GDM1 (cell line): ENCODE measurements around the gene GCFC2.
"Not testable (repeated sequence)": the region's sequence is repeated elsewhere in the genome, so short reads cannot be mapped to it uniquely, and the experiment has no call there.

Experiments used
- DNase-seq: peaks from one replicate; lab custom pipeline; 2025; lab: John Stamatoyannopoulos, UW

The GCFC2 gene

DNA sequence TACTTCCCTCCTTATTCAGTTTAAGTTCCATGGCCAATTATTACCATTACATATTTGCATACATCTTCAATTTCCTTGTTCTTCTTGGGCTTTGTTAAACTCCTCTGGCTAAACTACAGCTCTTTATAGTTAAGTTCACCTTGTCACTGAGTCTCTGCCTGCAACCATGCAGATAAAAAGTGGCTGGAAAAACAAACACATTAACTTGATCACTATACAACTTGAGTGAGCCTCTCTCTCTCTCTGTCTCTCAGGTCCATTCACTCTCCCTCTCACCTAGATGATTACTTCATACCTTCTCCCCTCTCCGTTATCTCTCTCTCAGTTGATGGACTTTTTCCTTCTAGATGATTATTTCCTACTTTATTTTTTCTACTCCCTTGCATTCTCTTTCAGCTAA, 30.3 kb downstream of the GCFC2 start:
- no peak for DNase-seq

DNA sequence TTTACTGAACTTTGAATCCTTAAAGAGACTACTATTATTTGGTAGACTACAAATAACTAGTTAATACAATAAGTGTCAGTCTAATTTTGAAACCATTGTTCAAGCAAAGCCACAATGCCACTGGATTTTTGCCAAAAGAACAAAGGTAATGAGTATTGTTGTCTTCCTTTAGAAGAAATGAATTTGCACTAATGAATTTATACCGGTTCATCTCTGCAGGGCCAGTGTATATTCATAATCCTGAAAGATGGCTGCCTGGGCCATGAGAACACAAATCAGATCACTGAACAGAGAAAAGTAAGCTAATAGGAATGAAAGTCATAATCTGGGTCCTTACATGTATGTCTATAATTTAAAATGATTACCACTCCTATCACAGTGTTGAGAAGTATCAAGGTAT, 31.2 kb downstream of the GCFC2 start:
- no peak for DNase-seq

DNA sequence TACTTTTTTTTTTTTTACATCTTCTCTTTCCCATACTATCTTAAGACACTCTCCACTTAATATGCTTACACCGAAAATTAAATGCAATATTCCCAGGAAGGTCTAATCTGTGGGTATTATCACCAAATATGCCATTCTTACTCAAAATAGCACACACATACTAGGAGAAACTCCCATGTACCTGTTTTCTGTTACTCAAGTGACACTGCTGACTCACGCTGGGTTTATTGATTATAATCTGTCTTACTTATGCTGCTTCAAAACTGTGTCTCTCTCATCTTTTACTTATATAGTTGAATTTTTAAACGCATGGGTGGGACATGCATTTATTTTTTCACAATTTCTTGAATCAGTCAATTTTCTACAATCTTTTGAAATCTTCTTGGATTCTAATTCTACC, 34.3 kb downstream of the GCFC2 start:
- no peak for DNase-seq

DNA sequence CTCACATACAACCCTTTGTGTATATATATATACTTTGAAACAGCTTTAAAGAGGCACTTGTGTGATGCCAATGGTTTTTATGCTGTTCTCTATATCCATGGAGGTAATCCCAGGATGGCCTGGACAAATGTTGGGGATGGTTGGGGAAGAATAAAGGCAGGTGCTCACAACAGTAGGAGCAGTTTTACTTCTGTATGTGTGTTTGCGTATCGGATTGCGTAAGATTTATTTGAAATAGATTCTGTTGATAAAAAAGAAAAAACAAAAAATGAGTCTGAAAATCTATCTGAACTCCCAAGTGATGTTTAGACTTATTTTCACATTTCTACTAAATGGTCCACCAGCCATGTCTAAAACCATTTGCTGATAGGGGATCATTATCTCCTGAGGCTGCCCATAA, 34.8 kb downstream of the GCFC2 start:
- no peak for DNase-seq

DNA sequence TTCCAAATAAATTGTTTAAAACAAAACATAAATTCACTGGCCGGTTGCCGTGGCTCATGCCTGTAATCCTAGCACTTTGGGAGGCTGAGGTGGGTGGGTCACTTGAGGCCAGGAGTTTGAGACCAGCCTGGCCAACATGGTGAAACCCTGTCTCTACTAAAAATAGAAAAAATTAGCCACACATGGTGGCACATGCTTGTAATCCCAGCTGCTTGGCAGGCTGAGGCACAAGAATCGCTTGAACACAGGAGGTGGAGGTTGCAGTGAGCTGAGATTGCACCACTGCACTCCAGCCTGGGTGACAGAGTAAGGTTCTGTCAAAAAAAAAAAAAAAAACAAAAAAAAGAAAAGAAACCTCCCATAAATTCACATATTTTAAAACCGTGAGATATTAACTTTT, 35.3 kb downstream of the GCFC2 start:
- not testable (repeated sequence) for DNase-seq

DNA sequence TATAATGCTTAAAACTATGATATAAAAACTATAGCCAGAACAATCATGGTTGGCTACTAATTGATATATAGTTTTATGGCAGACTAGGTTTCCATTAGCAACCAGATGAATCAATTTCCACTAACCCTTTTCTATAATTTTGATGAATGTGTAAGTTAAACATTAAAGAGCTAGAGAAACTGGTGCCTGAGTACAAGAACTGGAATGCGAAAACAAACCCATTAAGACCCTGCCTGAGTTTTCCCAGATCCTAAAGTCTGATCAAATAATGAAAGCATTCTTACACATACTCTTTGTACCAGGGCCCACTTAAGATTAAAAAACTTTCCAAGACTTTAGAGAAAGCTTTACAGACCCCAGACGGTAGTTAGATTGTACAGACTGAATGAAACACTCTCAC, 42.8 kb downstream of the GCFC2 start:
- DNase-seq: no peak

DNA sequence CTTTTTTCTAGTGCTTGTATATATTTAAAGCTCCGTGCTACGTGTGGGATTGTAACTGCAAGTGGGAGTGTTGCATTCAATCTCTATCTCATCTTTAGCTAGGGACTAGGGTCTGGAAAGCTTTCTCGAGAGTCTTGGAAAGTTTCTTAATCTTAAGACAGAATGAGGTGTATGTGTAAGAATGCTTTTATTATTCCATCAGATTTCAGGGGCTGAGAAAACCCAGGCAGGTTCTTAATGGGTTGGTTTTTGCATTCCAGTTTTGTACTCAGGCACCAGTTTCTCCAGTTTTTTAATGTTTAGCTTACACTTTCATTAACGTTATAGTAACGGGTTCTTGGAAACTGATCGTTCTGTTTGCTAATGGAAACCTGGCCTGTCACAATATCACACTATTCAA, 43.8 kb downstream of the GCFC2 start:
- no peak for DNase-seq

DNA sequence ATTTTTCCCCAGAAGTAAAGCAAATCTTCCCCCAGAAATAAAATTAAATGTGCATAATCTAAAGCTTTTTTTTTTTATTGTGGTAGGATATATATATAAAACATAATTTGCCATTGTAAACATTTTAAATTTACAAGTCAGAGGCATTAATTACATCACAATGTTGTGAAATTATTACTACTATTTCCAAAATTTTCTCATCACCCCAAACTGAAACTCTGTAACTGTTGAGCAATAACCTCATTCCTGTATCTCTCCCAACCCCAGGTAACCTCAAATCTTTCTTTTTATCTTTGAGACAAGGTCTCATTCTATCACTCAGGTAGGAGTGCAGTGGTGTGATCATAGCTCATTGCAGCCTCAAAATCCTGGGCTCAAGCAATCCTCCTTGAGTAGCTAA, 52.9 kb downstream of the GCFC2 start:
- DNase-seq: no peak

DNA sequence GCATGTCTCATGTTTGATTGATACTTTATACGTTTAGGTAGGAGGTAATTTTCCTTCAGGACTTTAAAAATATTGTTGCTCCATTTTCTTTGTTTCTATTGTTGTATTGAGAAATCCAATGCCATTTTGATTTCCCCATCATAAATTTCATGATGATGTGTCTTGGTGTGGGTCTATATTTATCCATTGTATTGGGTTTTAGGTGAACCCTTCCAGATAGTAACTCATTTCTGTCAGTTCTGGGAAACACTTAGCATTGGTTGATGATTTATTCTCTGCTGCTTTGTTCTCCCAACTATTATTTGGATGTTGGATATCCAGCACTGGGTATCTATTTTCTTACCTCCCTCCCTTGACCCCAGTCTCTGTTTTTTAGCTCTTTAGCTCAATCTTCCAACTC, 54.2 kb downstream of the GCFC2 start:
- DNase-seq: no peak

DNA sequence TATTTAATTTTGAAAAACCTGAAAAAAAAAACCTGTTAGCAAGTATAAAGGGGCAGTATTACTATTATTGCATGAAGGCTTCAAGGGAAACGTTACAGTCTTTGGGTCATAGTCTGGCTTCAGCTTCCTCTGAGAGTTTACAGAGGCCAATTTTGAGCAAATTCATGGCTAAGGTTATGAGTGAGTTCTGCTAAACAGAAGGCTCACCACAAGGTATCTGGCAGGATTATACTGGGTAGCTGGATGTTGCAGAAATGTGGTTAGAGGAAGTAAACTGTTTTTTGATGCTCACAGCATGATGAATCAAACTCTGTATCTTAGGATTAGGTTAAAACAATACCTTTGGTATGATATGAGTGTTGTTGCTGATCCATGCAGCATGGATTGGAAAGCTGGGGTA, 54.9 kb downstream of the GCFC2 start:
- DNase-seq: no peak

DNA sequence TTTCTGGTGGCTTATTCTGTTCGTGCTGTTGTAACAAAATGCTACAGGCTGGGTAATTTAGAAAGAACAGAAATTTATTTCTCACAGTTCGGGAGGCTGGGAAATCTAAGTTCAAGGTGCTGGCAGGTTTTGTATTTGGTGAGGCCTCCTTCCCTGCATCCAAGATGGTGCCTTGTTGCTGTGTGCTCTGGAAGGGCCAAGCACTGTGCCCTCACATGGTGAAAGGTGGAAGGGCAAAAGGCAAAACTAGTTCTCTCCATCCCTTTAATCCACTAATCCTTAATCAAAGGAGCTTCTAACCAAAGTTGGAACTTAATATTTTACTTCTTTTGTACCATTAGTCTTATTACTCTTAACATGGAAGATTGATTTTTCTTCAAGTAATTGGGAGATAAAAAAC, 56.7 kb downstream of the GCFC2 start:
- DNase-seq: no peak

DNA sequence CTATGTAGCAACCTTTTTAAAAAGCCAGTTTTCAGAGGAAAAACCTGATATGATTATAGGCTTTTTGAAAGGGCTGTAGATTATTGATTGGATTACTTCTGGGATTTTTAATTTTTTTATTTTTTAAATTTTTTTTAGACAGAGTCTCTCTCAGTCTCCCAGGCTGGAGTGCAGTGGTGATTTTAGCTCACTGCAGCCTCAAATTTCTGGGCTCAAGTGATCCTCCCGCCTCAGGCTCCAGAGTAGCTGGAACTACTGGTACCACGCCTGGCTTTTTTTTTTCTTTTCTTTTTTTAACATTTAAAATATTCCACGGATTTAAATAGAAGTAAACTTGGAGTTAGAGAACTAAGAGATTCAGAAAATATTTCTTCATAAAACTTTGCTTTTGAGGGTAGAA, 62.9 kb downstream of the GCFC2 start:
- DNase-seq: no peak

DNA sequence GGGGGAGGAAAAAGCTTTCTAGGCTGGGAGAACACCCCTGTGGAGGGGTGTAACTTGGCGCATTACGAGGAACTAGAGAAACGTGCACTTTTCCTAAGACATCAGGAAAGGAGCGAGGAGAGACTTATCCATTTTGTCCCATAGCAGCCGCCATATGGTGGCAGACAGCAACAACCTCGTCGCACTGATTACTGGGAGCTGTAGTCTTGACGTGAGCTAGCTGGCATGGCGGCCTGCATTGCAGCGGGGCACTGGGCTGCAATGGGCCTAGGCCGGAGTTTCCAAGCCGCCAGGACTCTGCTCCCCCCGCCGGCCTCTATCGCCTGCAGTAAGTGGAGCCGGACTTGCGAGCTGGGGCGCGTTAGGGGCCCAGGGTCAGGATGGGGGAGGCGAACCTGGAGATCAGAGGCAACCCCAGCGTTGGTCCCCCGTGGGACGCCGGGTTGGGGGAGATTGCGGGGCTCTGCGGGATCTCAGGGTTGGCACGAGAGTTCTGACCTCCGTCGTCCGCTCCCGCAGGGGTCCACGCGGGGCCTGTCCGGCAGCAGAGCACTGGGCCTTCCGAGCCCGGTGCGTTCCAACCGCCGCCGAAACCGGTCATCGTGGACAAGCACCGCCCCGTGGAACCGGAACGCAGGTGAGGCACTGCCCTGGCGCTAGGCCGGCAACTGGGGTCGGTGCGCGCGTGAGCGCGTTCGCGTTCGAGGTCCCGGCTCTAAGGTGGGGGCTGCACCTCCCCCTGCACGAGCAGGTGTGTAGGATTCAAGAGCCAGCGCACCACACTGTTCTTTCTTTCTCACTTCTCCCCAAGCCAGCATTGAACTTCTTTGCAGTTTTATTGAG, 63.9 kb downstream of the GCFC2 start, which contains the start of gene MRPL19:
MRPL19 (plus strand) TSS at position 201 of the 843 bp plus-strand sequence; CDS start at position 226, 25 bp downstream.
- DNase-seq: peak; percentile 84

DNA sequence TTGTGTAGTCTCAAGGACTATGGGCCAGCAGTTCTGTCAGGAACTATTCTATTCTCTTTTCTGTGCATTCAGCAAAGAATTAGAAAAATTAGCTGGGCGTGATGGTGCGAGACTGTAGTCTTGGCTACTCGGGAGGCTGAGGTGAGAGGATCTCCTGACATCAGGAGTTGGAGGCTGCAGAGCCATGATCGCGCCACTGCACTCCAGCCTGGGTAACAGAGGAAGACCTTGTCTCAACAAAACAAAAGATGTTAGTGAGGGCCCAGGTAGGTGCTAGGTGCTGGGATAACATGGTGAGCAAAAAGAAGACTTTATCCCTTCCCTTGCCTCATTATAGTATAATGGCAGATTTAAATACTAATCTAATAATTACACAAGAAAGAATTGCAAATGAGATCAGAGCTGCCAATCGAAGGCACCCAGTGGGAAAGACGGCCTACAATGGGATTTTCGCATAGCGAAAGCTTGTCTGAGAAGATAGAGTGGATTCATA, 64.6 kb downstream of the GCFC2 start:
- no peak for DNase-seq

DNA sequence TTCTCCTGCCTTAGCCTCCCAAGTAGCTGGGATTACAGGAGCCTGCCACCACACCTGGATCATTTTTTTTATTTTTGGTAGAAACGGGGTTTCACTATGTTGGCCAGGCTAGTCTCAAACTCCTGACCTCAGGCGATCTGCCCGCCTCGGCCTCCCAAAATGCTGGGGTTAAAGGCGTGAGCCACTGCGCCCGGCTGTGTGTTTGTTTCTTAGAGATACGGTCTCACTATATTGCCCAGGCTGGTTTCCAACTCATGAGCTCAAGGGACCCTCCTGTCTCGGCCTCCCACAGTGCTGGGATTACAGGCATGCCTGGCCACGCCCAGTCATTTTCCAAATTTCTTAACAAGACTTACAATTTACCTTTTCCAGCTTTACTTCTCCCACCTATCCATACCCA, 65.1 kb downstream of the GCFC2 start:
- DNase-seq: no peak

DNA sequence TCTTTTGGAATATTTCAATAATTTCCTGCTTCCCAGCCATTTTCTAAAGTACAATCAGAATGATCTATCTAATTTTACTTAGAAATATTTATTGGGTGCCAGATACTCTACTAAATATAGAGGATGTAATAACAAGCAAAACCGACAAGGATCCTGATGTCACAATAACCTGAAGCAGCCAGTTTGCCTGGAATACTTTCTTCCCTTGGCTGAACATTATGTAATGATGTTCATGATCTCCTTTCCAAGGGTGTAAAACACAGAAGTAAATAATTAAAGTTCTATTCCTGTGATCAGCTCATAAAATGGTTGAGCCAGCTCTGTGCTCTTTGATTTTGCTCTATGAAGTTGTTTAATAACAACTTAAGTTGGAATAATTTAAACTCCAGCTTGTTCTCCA, 66.7 kb downstream of the GCFC2 start:
- no peak for DNase-seq

DNA sequence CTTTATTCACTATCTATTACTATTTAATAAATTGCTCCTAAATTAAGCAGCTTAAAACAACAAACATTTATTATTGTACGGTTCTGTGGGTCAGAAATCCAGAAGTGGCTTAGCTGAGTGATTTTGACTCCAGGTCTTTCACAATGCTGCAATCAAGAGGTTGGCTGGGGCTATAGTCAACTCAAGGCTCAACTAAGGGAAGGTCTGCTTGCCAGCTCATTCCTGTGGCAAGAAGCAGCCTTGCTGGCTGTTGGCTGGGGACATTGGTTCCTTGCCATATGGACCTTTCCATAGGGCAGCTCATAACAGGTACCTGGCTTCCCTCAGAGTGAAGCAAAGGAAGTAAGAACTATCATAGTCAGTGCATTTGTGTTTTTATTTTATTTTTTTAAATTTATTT, 69.1 kb downstream of the GCFC2 start:
- no peak for DNase-seq

DNA sequence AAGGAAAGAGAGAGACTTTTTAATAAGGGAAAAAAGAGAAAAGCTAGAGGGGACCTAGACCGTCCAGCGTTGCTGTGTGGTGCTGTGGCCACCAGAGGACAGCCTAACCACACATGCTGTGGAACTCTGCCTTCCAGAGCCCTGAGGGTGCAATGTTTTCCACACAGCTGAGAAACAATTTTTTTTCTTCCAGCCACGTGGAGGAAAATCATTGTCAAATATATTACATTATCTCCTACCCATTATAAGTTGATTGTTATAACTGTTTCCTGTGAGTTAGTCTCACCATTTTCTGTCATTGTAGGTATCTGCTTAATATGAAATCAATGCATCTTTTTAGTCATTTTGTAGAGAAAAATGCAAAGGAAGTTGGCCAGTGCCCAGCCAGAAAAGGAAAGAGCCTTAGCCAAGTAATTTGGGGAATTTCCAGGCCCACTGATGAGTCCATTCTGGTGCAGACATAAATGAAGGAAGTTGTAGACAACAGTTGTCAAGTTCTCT, 70.0 kb downstream of the GCFC2 start:
- DNase-seq: peak; percentile 39

DNA sequence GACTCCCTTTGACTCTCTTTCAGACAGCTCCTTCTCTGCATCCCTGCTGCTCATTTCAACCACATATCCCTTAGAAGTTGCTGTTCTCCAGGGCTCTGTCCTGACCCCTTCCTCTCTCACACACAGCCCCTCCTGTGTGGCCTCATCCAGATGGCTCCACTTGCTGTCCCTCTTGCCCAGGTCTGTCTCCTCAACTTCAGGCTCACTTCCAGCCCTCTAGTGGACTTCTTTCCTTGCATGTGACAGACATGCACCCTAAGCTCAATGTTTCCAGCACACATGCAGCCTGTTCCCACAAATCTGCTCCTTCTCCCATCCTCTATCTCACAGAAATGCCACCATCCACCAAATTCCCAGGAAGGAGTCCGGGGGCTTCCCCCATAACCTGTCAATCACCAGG, 73.1 kb downstream of the GCFC2 start:
- no peak for DNase-seq

DNA sequence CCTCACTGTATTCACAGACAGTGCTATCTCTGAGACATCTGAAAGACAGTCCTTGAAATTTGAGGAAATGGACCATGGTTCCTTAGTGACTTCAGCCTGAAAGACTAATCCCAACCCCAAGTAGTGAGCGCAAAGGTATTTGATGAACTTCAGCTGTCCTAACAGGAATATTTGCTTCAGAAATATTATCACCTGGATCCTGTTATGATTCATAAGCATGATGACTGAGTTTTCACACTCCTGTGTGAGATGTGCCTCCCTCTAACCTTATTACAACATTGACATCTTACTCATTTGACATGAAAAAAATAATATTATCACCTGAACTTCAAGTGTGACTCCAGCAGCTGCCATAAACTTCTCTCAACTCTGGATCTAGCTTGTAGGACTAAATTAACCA, 75.8 kb downstream of the GCFC2 start:
- DNase-seq: no peak

DNA sequence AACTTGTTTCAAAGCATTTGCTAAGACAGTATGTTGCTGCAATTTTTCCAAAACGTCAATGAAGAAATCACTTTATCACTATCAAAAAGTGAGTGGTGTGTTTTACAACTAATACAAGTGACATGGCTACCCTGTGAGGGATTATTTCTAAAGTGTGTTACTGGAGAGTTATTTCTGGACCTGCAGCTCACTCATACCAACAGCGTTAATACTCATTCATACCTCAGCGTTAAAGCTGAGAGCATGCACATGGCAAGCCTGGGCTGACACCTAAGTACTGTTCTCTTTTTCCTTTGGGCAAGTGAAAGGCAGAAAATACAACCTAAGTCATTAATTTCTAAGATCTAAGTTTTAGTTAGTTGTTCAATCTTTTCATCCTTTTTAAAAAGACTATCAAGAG, 77.1 kb downstream of the GCFC2 start:
- DNase-seq: no peak

DNA sequence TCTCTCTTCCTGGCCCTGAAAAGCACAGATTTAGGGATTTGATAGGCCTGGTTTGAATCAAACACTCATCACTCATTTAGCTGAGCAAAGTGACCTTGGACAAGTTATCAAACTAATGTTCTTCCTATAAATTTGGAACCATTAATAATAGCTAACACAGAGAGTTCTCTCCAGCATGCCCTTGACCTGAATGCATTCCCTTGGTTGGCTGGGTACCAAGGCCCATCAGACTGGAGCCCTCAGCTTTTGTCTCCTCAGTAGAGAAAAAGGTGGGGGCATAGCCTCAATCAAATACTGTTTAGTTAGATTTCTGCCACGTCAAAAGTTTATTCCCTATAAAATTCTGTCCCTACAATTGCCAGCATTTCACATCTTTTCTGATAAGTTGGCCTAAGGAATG, 77.9 kb downstream of the GCFC2 start:
- DNase-seq: no peak

DNA sequence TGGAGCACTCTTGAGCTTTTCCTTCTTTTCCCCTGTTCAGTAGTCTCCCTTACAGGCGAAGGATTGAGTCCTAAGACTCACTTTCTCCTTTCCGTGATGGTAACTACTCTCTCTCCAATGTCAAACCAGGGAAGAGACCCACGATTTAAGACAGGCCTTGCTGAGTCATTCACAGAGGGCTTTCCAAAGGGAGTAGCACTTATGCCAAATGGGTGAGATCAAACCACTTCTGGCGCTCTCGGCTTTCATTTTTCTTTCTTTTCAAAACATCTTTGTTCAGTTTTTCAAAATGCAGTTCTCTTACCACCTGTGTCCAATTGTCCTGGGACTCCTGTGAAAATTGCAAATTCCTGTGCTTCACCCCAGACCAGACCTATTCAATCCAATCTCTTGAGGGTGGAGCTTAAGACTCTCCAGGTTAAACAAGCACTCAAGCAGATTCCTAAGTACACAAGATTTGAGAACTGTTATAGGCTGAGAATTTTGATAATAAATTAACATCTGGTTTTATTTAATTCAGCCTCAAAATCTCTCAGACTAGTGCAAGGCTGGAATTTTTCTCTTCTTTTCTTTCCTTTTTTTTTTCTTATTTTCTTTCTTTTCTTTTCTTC, 78.5 kb downstream of the GCFC2 start:
- DNase-seq: no peak
